NK-92 (cell line): ENCODE data around the gene GALNTL6.
"Not testable (repeated sequence)": the region's sequence is repeated elsewhere in the genome, so short reads cannot be mapped to it uniquely, and the experiment has no call there.

Source experiments
- DNase-seq: peaks from one replicate; lab custom pipeline; 2025; ENCODE audit not compliant: unreplicated experiment; lab: John Stamatoyannopoulos, UW

The GALNTL6 gene

GRCh38 chr4:172900900-172901299 is 1087.7 kb downstream of the GALNTL6 start:
- DNase-seq: no peak

DNA sequence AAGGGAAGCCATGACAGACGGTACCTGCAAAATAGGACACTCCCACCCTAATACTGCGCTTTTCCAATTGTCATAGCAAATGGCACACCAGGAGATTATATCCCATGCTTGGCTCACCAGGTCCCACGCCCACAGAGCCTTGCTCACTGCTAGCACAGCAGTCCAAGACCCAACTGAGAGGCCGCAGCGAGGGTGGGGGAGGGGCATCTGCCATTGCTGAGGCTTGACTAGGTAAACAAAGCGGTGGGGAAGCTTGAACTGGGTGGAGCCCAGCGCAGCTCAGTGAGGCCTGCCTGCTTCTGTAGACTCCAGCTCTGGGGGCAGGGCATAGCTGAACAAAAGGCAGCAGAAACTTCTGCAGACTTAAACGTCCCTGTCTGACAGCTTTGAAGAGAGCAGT is 1099.3 kb downstream of the GALNTL6 start:
- not testable (repeated sequence) for DNase-seq

DNA sequence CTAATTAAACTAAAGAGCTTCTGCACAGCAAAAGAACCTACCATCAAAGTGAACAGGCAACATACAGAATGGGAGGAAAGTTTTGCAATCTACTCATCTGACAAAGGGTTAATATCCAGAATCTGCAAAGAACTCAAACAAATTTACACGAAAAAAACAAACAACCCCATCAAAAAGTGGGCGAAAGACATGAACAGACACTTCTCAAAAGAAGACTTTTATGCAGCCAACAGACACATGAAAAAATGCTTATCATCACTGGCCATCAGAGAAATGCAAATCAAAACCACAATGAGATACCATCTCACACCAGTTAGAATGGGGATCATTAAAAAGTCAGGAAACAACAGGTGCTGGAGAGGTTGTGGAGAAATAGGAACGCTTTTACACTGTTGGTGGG is 1104.2 kb downstream of the GALNTL6 start:
- not testable (repeated sequence) for DNase-seq

DNA sequence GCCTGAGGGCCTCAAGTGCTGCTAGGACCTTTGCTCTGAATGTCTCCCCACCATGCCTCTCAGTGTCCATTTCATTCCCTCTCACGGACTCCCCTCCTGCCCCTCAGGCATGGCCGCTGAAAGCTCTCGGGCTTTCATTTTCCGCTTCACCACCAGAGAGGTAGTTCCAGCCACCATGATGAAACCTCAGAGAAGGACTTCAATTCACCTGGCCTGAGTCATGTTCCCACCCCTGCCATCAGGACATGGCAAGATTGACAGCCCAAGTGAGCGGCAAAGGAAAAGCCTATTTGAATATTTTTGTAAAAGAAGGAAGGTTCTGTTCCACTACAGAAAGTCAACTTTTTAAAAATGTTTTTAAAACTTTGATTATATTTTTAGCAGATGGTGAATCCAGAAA is 1106.1 kb downstream of the GALNTL6 start:
- no peak for DNase-seq

GRCh38 chr4:172927096-172927814 is 1114.1 kb downstream of the GALNTL6 start:
- no peak for DNase-seq

GRCh38 chr4:172928347-172928746 is 1115.1 kb downstream of the GALNTL6 start:
- DNase-seq: no peak

DNA sequence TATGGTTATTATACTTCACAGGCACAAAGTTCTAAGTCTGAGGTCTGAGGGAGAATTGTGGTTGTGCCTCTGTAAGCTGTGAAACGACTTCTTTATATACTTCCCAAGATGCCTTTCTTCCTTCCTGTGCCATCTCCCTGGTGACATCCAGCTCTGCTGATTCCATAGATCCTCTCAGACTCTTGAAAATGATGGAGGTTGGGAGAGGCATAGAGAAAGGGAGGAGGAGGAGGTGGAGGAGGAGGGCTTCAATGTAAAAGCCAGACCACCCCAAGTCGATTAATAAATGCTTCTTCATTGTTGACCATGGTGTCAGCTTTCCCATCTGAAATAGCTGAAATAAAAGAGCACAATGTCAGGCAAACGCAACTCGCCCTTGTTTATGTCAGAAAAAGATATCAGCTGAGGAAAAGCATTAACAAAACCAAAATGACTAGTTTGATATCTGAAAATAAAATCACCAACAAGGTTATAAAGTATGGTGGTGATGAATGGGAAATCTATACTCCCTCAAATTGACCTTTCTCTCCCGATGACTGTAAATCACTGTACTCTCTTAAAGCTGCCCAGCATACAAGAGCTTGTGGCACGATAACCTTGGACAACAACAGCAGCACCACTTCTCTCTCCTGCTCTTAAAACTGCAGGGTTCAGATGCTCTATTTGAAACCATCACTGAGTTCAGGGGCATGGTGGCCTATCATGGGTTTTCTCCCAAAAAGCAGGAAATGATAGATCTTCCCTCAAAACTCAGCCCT is 1125.0 kb downstream of the GALNTL6 start:
- no peak for DNase-seq

GRCh38 chr4:172938870-172939269 is 1125.7 kb downstream of the GALNTL6 start:
- no peak for DNase-seq

GRCh38 chr4:172942840-172943239 is 1129.6 kb downstream of the GALNTL6 start:
- no peak for DNase-seq

DNA sequence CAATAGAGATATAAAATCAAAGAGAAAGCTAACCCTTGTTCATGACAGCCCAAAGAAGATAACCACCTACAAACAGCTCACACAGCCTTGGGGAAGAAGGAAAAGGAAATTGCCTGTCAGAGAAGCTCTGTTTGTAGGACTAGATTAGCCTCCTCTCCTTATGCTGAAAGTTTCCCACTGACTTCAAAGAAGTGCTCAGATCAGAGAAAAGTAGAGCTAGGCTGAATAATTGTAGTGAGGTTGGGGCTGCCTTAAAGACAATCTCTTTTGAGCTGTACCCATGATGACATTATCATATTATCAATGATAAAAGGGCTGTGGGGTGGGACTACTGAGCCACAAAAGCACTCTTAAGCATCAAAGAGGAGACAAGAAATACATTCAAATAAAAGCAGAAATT is 1132.4 kb downstream of the GALNTL6 start:
- no peak for DNase-seq

DNA sequence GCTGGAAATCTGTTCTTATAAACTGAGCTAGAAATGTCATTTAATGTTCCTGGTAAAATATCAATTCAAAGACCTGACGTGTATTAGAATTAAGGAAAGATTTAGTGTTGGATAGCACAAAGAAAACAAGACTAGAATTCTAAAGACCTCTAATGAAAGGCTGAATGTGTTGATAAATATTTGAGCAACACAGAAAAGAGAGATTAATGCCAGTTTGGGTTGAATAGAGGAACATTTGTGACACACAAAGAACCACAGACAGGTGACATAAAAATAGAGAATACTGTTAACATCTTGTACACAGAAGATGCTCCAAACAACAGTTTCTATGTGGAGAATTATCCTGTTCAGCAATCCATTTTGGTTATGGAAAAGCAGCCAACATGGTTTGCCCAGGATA is 1133.3 kb downstream of the GALNTL6 start:
- no peak for DNase-seq

DNA sequence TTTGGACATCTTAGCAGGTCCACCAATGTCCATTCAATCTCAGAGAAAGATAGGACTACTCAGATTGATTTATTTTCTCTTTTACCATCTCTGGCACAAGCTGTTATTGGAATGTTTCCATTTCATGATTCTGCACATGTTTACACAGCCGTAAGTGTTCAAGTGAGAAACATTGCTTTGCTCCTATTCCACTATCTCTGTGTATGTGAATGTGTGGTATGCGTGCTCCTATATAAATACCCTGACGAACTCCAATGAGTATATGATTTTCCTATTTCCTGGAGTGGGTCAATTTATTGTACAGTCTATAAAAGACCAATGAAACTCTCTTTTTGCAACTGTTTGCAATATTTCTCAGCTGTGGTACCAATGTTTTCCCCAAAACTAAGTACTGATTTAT is 1134.4 kb downstream of the GALNTL6 start:
- no peak for DNase-seq

GRCh38 chr4:172950990-172951389 is 1137.8 kb downstream of the GALNTL6 start:
- no peak for DNase-seq

GRCh38 chr4:172951679-172952451 is 1138.7 kb downstream of the GALNTL6 start:
- no peak for DNase-seq

DNA sequence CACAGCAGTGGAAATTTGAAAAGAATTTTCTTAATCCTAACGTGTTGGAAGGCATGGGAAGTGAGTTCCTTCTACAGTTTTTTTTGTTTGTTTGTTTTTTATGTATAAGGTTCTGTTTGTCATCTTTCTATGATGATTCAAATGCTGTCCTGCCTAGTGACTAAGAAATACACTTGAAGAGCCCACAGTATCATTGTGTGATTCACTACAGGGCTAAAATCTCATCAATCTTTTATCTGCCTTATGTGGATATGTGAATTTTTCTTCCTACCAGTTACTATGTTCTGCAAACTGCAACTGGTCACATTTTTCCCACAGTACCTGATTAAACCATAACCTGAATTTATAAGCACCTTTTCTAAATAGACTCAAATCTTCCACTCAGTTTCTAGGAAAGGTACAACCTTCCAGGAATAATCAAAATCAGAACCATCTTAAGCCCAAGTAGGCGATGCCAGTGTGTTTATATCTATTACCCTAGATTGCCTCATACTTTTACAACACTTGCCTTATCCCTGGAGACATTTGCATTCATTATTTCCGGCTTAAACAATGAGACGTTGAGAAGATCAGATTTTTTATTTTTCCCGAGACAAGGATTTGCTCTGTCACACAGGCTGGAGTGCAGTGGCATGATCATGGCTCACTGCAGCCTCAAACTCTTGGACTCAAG is 1140.8 kb downstream of the GALNTL6 start:
- DNase-seq: no peak

- not testable (repeated sequence) for DNase-seq
Measured at GRCh38 chr4:172956340-172956739, 1143.1 kb downstream of the GALNTL6 start.

GRCh38 chr4:172957216-172957615 is 1144.0 kb downstream of the GALNTL6 start:
- DNase-seq: no peak

DNA sequence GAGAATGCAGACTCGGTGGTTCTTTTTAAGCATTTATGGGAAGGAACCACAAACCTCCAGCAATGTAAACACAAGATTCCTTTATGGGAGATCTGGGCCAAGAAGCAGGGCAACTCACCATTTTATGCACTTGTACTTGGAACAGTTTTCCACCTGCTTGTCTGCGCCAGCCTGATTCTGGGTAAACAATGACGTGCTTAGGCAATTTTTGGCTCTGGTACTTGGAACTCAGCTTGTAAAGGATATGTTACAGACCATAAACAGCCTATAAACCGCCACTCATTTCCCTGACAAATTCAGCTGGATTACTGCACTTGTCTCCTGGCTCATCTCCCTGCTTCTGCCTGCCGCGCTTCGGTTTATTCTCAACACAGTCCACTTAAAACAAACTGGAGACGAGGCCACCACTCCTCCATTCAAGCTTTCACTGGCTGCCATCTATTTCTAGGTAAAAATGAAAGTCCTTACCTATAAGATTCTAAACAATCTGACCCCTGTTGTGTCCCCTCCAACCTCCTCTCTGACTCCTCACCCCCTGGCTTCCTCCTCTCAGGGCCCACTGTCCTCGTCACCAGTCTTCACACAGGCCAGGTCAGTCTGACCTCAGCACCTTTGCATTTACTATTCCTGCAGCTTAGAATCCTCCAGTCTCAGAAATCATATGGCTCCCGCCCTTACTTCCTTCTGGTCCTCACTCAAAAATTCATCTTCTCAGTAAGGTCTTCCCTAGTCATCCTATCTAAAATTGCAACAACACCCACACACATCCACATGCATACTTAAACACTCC is 1149.6 kb downstream of the GALNTL6 start:
- DNase-seq: no peak

DNA sequence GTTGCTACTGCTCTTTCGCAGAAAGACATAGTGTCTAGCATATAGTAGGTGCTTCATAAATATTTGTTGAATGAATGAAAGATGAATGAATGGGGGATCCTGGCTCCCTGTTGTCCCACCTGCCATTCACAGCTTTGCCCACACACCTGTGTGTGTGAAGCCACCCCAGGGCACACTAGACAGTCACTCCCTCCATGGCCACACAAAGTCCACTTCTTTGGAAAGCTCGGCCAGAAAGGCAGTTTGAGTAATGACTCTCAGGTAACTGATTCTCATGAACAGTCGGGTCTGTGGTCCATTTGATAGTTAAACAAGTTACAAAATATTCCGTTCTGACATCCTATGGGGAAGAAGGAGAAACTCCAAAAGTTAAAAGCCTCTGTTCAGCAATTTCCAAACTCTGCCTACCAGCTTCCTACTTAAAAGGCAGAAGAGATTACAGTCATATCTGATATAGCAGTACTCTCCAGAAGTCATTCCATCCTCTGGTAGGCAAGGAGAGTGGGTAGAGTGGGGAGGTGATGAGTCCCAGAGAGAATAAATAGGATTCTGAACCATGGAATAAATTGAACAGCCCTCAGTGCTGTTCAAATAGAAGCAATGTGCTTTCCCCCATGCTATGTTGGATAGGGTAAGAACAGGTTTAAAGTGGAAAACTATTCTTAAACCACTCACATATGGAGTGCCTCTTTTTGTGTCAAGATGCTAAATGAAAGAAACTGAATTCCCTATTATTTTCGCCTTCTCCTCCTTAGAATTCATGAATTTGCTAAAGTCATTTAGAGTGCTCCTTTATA is 1150.5 kb downstream of the GALNTL6 start:
- no peak for DNase-seq

- not testable (repeated sequence) for DNase-seq
Measured at GRCh38 chr4:172970189-172970588, 1157.0 kb downstream of the GALNTL6 start.
